Amniotic stem cell (primary cell): ENCODE measurements around the gene CMIP.
"Not testable (repeated sequence)": the region's sequence is repeated elsewhere in the genome, so short reads cannot be mapped to it uniquely, and the experiment has no call there.

Experiments
- DNase-seq: peaks from one replicate; lab custom pipeline; 2025; lab: John Stamatoyannopoulos, UW

CMIP gene

GRCh38 chr16:81686391-81687130 lies 242.0 kb downstream of the CMIP start:
- DNase-seq, result no peak

GRCh38 chr16:81687131-81687456 lies 242.5 kb downstream of the CMIP start:
- DNase-seq, result no peak

GRCh38 chr16:81688182-81688581 lies 243.6 kb downstream of the CMIP start:
- no peak for DNase-seq

- not testable (repeated sequence) for DNase-seq
Observed at GRCh38 chr16:81688839-81689238, 244.2 kb downstream of the CMIP start.

GRCh38 chr16:81692021-81692420 lies 247.4 kb downstream of the CMIP start:
- DNase-seq, result no peak

GRCh38 chr16:81692571-81692970 lies 248.0 kb downstream of the CMIP start:
- no peak for DNase-seq

- DNase-seq, result no peak
Observed at GRCh38 chr16:81693041-81693743, 248.6 kb downstream of the CMIP start.

GRCh38 chr16:81693744-81694303 lies 249.2 kb downstream of the CMIP start:
- no peak for DNase-seq

- no peak for DNase-seq
Observed at GRCh38 chr16:81694494-81695280, 250.1 kb downstream of the CMIP start.

GRCh38 chr16:81695321-81696165 lies 250.9 kb downstream of the CMIP start:
- DNase-seq, result no peak

- no peak for DNase-seq
Observed at GRCh38 chr16:81696166-81696960, 251.8 kb downstream of the CMIP start.

- no peak for DNase-seq
Observed at GRCh38 chr16:81696961-81697615, 252.5 kb downstream of the CMIP start.

GRCh38 chr16:81697616-81698309 lies 253.2 kb downstream of the CMIP start:
- DNase-seq, result no peak

GRCh38 chr16:81698310-81698641 lies 253.7 kb downstream of the CMIP start:
- no peak for DNase-seq

GRCh38 chr16:81699596-81699995 lies 255.0 kb downstream of the CMIP start:
- DNase-seq, result no peak

- no peak for DNase-seq
Observed at GRCh38 chr16:81700071-81700779, 255.6 kb downstream of the CMIP start.

- DNase-seq, result no peak
Observed at GRCh38 chr16:81700780-81701165, 256.2 kb downstream of the CMIP start.

GRCh38 chr16:81701296-81701970 lies 256.8 kb downstream of the CMIP start:
- DNase-seq, result no peak

- DNase-seq, result no peak
Observed at GRCh38 chr16:81702506-81702905, 257.9 kb downstream of the CMIP start.
